Measurements from ENCODE around the gene AKIRIN2. TPM values are rescaled to one million over a fixed set of nuclear protein-coding genes. Genes with fewer than 3 reads are reported as not detected.

AKIRIN2 gene
- polyA plus RNA-seq, 1 donor (not counting 4 experiments of a cell fraction or from before 2014, with no cell fraction given), result 24.6 TPM

DNA sequence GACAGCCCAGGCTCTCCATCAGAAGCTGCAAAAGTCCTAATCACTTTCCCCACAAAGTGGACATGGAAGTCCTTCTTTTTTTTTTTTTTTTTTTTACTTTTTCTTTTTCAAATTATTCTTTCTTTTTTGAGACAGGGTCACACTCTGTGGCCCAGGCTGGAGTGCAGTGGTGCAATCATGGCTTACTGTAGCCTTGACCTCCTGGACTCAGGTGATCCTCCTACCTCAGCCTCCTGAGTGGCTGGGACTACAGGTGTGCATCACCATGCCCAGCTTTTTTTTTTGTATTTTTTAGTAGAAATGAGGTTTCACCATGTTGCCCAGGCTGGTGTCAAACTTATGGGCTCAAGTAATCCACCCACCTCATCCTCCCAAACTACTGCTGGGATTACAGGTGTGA, 29.0 kb upstream of the AKIRIN2 start:
- no peak for TF ChIP-seq EZH2 (IDR thresholded peaks at IDR 0.05; ENCODE audit: low read length)
- TF ChIP-seq, protein P1, sequence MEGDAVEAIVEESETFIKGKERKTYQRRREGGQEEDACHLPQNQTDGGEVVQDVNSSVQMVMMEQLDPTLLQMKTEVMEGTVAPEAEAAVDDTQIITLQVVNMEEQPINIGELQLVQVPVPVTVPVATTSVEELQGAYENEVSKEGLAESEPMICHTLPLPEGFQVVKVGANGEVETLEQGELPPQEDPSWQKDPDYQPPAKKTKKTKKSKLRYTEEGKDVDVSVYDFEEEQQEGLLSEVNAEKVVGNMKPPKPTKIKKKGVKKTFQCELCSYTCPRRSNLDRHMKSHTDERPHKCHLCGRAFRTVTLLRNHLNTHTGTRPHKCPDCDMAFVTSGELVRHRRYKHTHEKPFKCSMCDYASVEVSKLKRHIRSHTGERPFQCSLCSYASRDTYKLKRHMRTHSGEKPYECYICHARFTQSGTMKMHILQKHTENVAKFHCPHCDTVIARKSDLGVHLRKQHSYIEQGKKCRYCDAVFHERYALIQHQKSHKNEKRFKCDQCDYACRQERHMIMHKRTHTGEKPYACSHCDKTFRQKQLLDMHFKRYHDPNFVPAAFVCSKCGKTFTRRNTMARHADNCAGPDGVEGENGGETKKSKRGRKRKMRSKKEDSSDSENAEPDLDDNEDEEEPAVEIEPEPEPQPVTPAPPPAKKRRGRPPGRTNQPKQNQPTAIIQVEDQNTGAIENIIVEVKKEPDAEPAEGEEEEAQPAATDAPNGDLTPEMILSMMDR (optimal IDR thresholded peaks at IDR 0.05 in 1 of 3, IDR thresholded peaks at IDR 0.05 in 1 of 3, conservative IDR thresholded peaks at IDR 0.05 in 1 of 3; ENCODE audit: extremely low read depth in 1 of 3, insufficient read depth in 2 of 3, low read length in 3 of 3), result no peak
- Histone ChIP-seq H2AFZ (ENCODE audit: control insufficient read depth, low read length) (no peak overlapping the region), H4K20me1 (ENCODE audit: control insufficient read depth, extremely low read depth, insufficient read depth, low read length) (no peaks in the 10 kb centered on the region), H3K36me3 (ENCODE audit: control insufficient read depth in 2 of 2, extremely low read depth in 1 of 2, insufficient read depth in 2 of 2, low read length in 2 of 2) (no peaks in the 10 kb centered on the region), H3K79me2 (ENCODE audit: control insufficient read depth, insufficient read depth, low read length) (no peaks in the 10 kb centered on the region), H3K9me3 (ENCODE audit: control insufficient read depth, low read depth, low read length) (no peaks in the 10 kb centered on the region), H3K27ac (ENCODE audit: control insufficient read depth, insufficient read depth, low read length) (peak overlapping the region; percentile 96), H3K9me1 (ENCODE audit: control insufficient read depth, extremely low read depth, insufficient read depth, low read length) (peaks cover 2% of the 10 kb centered on the region), H3K4me1 (ENCODE audit: control insufficient read depth, extremely low read depth, insufficient read depth, low read length) (peaks cover 45% of the 10 kb centered on the region), H3K27me3 (ENCODE audit: control insufficient read depth, extremely low read depth, insufficient read depth, low read length) (no peaks in the 10 kb centered on the region), H3K9ac (ENCODE audit: control insufficient read depth, extremely low read depth, insufficient read depth, low read length) (peak overlapping the region; percentile 59), H3K4me2 (ENCODE audit: control insufficient read depth, extremely low read depth, insufficient read depth, low read depth, low read length) (peak overlapping the region; percentile 83), H3K4me3 (ENCODE audit: control insufficient read depth in 2 of 3, extremely low read depth in 1 of 3, insufficient read depth in 2 of 3, low read depth in 1 of 3, low read length in 3 of 3) (no peak overlapping the region)
- DNase-seq (ENCODE audit: low read depth, low spot score), result no peak
- FAIRE-seq, result no peak
- dilution Hi-C loops (cut with MboI; ENCODE audit: extremely low pct_ligation_motif_present, low sequenced_read_pairs), result no loop called here

DNA sequence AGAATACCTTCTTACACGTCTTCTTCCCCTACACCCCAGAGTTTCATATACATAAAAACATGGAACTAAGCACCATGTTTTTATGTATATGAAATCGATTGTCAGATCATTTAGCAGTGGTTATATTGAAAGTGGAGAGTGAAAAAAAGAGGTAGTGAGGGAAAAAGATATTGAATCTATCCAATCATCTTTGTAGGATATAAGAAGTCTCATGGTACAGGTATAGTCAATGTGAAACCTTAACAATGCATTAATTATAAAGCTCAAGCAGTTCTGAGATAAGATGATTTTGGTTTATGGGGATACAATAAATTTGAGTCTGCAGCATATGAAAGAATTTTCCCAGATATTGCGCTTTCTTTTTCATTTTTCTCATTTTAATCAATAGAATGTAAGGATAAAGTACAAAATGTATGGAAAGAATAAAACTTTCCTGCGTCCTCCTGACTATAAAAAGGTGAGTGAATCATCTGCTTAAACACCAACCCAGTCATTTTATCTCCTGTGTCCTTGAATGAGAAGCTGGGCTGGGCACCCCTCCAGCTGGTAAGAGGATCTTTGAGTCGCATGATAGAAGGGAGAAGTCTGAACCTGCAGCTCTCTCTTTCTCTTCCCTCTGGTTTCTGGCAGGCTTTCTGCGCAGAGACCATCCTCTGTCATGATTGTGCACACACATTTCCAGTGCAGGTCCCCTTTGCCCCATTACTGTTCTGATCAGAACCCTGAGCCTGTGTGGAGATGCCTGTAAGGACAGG, 28.1 kb upstream of the AKIRIN2 start:
- peak overlapping the region; percentile 38 for H2AFZ ChIP-seq (ENCODE audit: control insufficient read depth, low read length)

More for the DNA sequence above, 28.1 kb upstream of the AKIRIN2 start:
- peak; percentile 43 for FAIRE-seq
- DNase-seq (ENCODE audit: low read depth, low spot score), result peak; percentile 48
- no peak overlapping the region for H3K9ac ChIP-seq (ENCODE audit: control insufficient read depth, extremely low read depth, insufficient read depth, low read length)
- H3K9me1 ChIP-seq (ENCODE audit: control insufficient read depth, extremely low read depth, insufficient read depth, low read length), result peaks cover 2% of the 10 kb centered on the region
- dilution Hi-C loops (cut with MboI; ENCODE audit: extremely low pct_ligation_motif_present, low sequenced_read_pairs), result no loop called here
- TF ChIP-seq, protein P1 (optimal IDR thresholded peaks at IDR 0.05 in 1 of 3, IDR thresholded peaks at IDR 0.05 in 1 of 3, conservative IDR thresholded peaks at IDR 0.05 in 1 of 3; ENCODE audit: extremely low read depth in 1 of 3, insufficient read depth in 2 of 3, low read length in 3 of 3), result no peak
- no peak for TF ChIP-seq EZH2 (IDR thresholded peaks at IDR 0.05; ENCODE audit: low read length)
- no peaks in the 10 kb centered on the region for H3K79me2 ChIP-seq (ENCODE audit: control insufficient read depth, insufficient read depth, low read length)
- H3K4me3 ChIP-seq (ENCODE audit: control insufficient read depth in 2 of 3, extremely low read depth in 1 of 3, insufficient read depth in 2 of 3, low read depth in 1 of 3, low read length in 3 of 3), result peak overlapping the region in 1 of 3 experiments; percentile 6
- no peaks in the 10 kb centered on the region for H4K20me1 ChIP-seq (ENCODE audit: control insufficient read depth, extremely low read depth, insufficient read depth, low read length)
- peak overlapping the region; percentile 96 for H3K27ac ChIP-seq (ENCODE audit: control insufficient read depth, insufficient read depth, low read length)
- peaks cover 45% of the 10 kb centered on the region for H3K4me1 ChIP-seq (ENCODE audit: control insufficient read depth, extremely low read depth, insufficient read depth, low read length)
- H3K36me3 ChIP-seq (ENCODE audit: control insufficient read depth in 2 of 2, extremely low read depth in 1 of 2, insufficient read depth in 2 of 2, low read length in 2 of 2), result no peaks in the 10 kb centered on the region
- H3K4me2 ChIP-seq (ENCODE audit: control insufficient read depth, extremely low read depth, insufficient read depth, low read depth, low read length), result peak overlapping the region; percentile 83
- H3K27me3 ChIP-seq (ENCODE audit: control insufficient read depth, extremely low read depth, insufficient read depth, low read length), result no peaks in the 10 kb centered on the region
- H3K9me3 ChIP-seq (ENCODE audit: control insufficient read depth, low read depth, low read length), result no peaks in the 10 kb centered on the region

Measured in keratinocyte (primary cell).